CD4-positive, alpha-beta T cell treated with Interleukin-6 at 100 ng/mL for 8 hours (primary cell): ENCODE measurements around the gene PLPP3.

Experiments
- DNase-seq: peaks from one replicate; pipeline ENCODE4 v3.0.0-alpha.2; 2020; ENCODE audit warnings: mixed read lengths, low spot score

Gene PLPP3

GRCh38 chr1:56520016-56520601 is 59.3 kb downstream of the PLPP3 start:
- DNase-seq, result no peak

GRCh38 chr1:56517404-56518130 is 61.8 kb downstream of the PLPP3 start:
- DNase-seq, result no peak

DNA sequence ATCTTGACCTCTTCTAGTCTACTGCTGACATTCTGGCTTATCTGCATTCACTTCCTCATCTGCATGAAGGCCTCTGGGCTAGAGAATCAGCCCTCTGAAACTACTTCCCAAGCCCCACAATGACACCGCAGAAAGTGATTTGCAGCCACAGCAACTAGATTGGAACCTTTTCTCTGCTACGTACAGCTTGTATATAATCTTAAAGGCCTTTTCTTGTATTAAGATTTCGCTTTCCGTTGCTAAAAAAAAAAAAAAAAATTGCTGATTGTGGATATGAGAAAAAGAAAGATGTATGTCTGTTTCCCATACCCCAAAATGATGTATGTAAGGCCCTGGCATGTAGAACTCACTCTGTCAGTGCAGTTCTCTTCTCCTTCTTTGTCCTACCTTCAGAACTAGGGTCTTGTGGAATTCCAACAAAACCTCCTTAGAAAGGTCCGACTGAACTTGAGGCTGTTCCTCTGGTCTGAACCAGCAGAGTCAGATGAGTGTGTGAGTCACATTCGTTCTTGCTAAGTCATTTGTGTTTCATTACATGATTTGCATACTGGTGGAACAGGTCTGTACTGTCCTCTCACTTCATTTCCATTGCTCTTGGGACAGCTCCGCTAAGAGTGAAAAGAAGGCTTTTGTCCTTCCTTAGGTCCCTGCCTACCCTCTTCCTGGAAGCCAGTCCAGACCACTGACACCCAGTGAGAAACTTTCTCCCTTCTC is 62.7 kb downstream of the PLPP3 start:
- no peak for DNase-seq

DNA sequence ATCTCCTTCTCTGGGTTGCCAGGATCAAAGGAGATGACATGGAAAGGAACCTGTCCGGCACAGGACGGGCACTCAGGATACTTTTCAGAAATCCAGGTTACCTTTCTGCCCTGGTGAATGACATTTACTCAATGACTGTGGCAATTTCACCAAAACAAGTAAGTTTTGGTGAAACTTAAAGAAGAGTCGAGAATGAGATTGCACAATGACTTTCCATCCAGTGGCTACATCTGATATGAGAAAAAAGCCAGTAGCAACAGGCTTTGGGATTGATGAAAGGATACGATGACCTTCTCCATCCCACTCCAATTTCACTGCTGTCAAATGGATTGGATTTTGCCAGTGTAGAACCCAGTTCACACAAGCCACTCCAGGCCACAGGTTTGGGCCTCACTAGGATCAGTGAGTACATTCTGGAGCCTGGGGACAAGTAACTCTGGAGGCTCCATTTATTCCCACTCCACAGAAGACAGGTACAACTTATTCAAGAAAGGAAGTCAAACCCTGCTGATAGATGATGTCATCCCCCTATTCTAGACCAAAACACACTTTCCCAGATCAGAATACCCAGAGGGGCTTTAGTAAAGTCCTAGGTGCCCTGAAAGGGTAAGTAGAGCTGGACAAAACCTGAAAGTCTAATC is 63.3 kb downstream of the PLPP3 start:
- no peak for DNase-seq

GRCh38 chr1:56512724-56513494 is 66.5 kb downstream of the PLPP3 start:
- no peak for DNase-seq

- DNase-seq, result no peak
These were observed 67.6 kb downstream of the PLPP3 start for GRCh38 chr1:56511766-56512165.

- DNase-seq, result no peak
These were observed 68.0 kb downstream of the PLPP3 start for GRCh38 chr1:56511364-56511763.

GRCh38 chr1:56510642-56511021 is 68.7 kb downstream of the PLPP3 start:
- no peak for DNase-seq

DNA sequence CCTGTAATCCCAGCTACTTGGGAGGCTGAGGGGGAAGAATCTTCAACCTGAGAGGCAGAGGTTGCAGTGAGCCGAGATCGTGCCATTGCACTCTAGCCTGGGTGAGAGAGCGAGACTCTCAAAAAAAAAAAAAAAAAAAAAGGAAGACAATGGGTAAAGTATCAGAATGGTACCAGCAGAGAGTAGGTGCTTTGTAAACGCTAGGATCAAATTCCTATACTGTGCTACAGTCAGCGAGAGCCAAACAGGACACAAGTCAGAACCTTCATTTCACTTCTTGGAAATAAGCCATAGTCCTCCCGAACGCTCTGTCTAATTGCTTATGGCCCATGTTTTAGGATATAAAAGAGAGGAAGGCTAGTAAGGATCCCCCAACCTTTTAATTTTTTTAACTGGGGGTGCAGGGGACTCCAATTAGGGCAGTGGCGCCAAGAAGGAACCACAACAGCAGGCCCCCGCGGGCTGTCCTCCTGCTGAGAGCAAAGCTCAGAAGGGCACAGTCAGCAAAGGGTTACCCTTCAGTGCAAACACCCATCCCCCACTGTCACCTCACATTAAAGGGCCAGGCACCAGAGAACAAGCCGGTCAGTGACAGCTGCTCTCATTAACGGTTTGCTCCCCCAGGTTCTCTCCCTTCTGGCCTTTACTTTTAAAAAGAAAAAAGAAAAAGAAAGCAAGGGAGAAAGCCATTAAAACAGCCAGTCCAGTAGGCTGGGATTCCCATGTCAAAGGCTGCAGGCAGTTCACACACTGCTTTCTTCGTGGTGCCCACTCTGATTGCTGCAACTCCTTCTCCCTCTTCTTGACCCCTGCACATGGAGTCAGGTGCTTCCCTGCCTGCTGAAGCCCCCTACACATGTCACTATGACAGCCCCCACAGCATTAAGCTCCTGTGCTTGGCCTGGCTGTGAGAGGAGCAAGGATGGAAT is 69.4 kb downstream of the PLPP3 start:
- DNase-seq, result no peak

- DNase-seq, result no peak
These were observed 70.8 kb downstream of the PLPP3 start for GRCh38 chr1:56508523-56508983.

DNA sequence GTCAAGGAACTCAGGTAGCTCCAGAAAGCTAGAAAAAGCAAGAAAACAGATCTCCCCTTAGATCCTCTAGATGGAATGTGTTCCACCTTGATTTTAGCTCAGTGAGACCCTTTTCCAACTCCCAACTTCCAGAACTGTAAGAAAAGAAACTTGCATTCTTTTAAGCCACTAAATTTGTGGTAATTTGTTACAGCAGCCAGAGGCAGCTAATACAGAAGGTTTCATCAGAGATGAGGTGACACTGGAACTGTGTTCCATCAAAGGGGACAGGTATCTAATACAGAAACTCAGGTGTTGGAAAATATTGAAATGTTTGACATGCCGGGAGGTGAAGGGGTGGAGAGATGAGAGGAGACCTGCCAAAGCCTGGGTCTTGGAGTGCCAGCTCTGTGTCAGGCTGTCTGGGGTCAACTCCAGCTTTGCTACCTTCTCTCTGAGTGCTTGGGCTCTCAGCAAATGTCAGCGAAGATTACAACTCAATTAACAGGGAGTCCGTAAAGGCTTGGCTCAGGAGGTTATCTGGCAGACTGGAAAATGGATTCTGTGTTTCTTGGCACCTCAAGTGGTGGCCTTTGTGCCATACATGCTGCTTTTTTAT is 71.3 kb downstream of the PLPP3 start:
- DNase-seq, result no peak

GRCh38 chr1:56506951-56507491 is 72.3 kb downstream of the PLPP3 start:
- no peak for DNase-seq

DNA sequence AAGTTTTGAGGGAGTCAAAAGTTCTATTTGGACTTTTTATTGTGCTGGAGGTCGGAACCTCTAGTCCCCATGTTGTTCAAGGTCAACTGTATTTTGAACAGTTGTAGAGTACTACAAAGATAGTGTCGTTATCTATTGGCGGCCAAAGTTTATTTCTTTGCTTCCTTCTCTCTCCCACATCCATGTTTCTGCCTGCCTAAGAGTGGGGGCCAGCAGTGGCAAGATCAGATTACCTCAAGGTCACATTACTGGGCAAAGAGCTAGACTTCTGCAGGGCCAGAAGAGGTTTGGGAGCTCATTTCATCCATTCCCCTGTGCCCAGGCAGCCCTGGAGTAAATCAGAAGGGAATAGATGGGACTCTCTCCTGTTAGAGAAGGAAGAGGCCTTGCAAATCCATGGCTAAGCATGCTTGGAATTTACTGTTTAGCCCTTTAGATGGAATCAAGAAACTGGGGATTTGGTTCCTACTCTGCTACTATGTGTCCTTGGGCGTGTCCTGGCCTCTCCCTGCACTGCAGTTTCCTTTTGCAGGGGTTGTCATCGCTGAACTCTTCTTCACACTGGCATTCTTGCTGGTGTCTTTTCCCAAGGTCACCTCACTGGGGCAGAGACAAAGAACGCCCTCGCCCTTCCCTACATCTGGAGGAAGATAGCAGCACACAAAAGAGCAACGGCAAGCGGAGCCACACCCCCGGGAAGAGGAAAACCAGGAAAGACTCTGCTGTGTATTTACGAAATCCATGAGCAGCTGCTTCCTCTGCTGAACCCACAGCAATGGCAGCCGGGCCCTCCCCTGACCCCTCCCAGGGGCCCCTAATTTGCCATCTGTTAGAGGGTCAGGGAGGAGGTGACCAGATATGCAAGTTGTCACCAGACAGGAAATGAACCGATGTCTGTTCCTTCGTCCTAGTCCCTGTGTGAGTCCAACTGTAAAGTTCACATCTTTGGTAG is 73.3 kb downstream of the PLPP3 start:
- DNase-seq, result no peak

DNA sequence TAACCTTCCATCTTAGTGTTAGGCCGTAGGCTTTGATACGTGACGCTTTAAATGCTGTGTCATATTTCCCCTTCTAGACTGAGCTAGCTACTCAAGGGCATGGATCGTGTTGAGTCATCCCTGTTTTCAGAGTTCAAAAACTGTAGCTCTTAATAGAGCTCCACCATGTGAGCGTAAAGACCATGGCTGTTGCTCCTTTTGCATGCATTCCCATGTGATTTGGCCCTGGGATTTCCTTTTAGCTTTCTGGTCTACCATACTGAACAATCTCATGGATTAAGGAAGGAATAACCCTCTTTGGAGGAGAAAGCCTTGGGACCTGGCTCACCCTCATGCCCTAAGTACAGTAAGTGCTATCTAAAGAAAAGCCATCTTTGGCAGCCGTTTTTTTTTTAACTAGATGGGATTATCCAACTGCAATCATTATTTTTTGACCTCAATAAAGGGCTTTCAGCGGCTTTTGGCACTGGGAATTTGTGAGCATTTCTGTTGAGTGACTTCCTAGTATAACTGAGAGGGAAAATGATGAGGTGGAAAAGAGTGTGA is 76.6 kb downstream of the PLPP3 start:
- DNase-seq, result no peak

- no peak for DNase-seq
These were observed 77.5 kb downstream of the PLPP3 start for GRCh38 chr1:56501888-56502287.

- no peak for DNase-seq
These were observed 77.9 kb downstream of the PLPP3 start for GRCh38 chr1:56501426-56501825.

GRCh38 chr1:56496821-56497772 is 82.3 kb downstream of the PLPP3 start:
- DNase-seq, result no peak

DNA sequence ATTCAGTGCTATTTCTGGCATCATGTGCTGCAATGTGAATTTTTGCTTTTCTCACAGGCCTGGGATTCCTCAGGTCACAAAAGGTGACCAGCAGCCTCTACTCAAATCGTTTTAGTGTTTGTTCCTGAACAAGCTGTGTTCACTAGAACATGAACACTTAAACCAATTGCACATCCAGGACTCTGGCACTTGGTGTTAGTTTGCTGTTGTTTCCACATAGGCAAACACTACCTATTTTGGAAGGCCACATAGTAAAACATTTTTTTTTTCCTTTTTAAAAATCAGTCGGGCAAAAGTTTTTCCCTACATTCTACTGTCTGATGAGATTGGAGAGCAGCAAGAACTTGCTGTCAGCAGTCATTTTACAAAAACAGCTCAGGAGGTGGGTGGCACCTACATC is 83.2 kb downstream of the PLPP3 start:
- DNase-seq, result no peak
